Activated CD4-positive, alpha-beta T cell treated with anti-CD3 and anti-CD28 coated beads, Interleukin-2, amount 50 U/mL, for 24 hours (primary cell): Measurements from ENCODE around the gene SHISAL1.

ENCODE experiments used
- DNase-seq, 2 donors: peaks; one replicate each; pipeline ENCODE4 v3.0.0-alpha.2; 2020; ENCODE audit warnings: low read depth in 1 of 2, low spot score in 1 of 2

The SHISAL1 gene

GRCh38 chr22:44312766-44313165, at the start of gene SHISAL1:
Gene SHISAL1, minus strand, starts transcription at chr22:44312951. Its CDS starts 12,006 bp downstream, at chr22:44300945.
- DNase-seq = no peak

- DNase-seq = no peak
These were observed 48.8 kb upstream of the SHISAL1 start for GRCh38 chr22:44361391-44362126.

GRCh38 chr22:44360668-44361381, 48.1 kb upstream of the SHISAL1 start:
- DNase-seq = no peak

- DNase-seq = no peak
These were observed 47.5 kb upstream of the SHISAL1 start for GRCh38 chr22:44360306-44360667.

- DNase-seq = no peak
These were observed 46.9 kb upstream of the SHISAL1 start for GRCh38 chr22:44359496-44360110.

GRCh38 chr22:44358709-44359440, 46.1 kb upstream of the SHISAL1 start:
- no peak for DNase-seq

GRCh38 chr22:44357966-44358465, 45.3 kb upstream of the SHISAL1 start:
- no peak for DNase-seq

- no peak for DNase-seq
These were observed 44.7 kb upstream of the SHISAL1 start for GRCh38 chr22:44357296-44357965.

- DNase-seq = no peak
These were observed 42.9 kb upstream of the SHISAL1 start for GRCh38 chr22:44355716-44356070.

- no peak for DNase-seq
These were observed 41.5 kb upstream of the SHISAL1 start for GRCh38 chr22:44354288-44354687.

- no peak for DNase-seq
These were observed 40.3 kb upstream of the SHISAL1 start for GRCh38 chr22:44353041-44353440.

- DNase-seq = no peak
These were observed 39.8 kb upstream of the SHISAL1 start for GRCh38 chr22:44352378-44353035.

GRCh38 chr22:44351685-44352377, 39.1 kb upstream of the SHISAL1 start:
- no peak for DNase-seq

- DNase-seq = no peak
These were observed 38.3 kb upstream of the SHISAL1 start for GRCh38 chr22:44351037-44351436.

GRCh38 chr22:44349594-44349993, 36.8 kb upstream of the SHISAL1 start:
- no peak for DNase-seq

GRCh38 chr22:44348971-44349560, 36.3 kb upstream of the SHISAL1 start:
- DNase-seq = no peak

GRCh38 chr22:44347549-44347948, 34.8 kb upstream of the SHISAL1 start:
- no peak for DNase-seq

GRCh38 chr22:44347080-44347479, 34.3 kb upstream of the SHISAL1 start:
- DNase-seq = no peak

GRCh38 chr22:44345872-44346271, 33.1 kb upstream of the SHISAL1 start:
- no peak for DNase-seq
